LoVo (cell line): ENCODE data around the gene GJA9.
"Not testable (repeated sequence)": the region's sequence is repeated elsewhere in the genome, so short reads cannot be mapped to it uniquely, and the experiment has no call there.

Experiments used
- DNase-seq: peaks from one replicate; pipeline ENCODE4 v3.0.0-alpha.2; 2016; ENCODE audit warnings: low spot score

The GJA9 gene

GRCh38 chr1:38873027-38873969, 8.1 kb downstream of the GJA9 start, which contains the start of gene MYCBP:
Gene MYCBP (minus strand): TSS chr1:38873348. CDS start chr1:38873305, 43 bp downstream.
- peak; percentile 97 for DNase-seq

DNA sequence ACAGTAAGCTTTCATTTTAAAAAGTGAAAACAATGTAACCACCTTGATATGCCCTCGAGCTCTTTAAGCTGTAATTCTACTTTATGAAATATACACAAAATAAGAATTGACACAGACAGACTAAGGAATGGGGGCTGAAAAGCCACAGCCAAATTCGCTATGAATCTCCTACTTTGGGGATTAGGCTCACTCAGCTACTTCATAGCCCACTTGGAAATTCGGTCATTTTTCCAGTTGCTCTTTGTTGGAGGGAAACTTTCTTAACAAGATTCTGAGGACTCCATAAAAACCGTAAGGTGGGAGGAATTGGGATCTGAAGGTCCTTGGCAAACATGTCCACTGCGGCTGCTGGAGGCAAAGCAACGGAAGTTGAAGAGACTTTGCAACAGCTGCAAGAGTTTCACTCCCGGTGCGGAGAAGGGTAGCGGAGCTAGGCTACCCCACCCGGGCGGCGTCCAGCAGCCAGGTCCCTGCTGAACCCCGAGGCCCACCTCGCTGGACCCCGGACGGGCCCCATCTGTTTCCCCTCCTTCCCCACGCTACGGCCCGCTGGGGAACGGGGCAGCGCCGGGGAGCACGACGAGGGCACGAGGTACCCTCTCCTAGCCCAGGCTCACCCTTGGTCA, 8.9 kb downstream of the GJA9 start:
- DNase-seq: no peak

DNA sequence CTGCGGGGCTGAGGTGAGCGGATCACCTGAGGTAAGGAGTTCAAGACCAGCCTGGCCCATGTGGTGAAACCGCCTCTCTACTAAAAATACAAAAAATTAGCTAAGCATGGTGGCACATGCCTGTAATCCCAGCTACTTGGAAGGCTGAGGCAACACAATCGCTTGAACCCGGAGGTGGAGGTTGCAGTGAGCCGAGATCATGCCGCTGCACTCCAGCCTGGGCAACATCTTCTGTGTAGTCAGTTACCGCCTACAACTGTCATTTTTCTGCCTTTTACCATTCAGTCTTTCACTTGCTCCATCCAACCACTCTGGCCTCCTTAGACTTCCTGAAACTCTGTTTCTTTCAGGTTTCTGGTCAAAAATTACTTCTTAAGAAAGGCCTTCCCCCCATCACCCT, 10.4 kb downstream of the GJA9 start:
- DNase-seq: no peak

DNA sequence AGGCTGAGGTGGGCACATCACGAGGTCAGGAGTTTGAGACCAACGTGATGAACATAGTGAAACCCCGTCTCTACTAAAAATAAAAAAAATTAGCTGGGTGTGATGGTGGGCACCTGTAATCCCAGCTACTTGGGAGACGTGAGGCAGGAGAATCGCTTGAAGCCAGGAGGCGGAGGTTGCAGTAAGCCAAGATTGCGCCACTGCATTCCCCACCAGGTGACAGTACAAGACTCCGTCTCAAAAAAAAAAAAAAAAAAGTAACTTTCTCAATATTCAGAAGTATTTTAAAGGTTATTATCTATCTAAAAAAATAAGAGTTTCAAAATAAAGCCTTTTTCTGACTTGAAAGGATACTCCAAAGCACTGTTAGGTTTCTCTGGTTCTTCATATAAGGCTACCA, 14.2 kb downstream of the GJA9 start:
- DNase-seq: no peak

DNA sequence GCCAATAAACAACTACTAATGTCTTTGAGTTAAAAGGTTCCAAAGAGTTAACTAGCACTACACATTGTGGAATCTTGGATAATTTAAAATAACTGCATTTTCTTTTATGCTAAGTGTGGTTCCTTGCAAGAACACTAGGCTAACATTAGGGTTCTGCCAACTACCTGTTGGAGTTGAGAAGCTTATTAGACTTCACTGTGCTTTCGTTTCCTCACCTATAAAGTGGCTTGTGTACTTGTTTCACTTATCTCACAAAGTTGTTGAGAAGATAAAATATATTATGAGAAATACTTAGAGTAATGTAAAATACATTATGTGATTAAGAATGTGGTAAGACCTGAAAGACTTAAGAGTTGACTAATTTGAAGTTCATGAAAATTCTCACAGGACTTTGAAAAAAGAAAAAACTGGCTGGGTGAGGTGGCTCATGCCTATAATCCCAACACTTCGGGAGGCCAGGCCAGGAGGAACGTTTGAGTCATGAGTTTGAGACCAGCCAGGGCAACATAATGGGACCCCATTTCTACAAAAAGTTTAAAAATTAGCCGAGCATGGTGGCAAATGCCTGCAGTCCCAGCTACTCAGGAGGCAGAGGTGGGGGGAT, 16.2 kb downstream of the GJA9 start:
- no peak for DNase-seq

DNA sequence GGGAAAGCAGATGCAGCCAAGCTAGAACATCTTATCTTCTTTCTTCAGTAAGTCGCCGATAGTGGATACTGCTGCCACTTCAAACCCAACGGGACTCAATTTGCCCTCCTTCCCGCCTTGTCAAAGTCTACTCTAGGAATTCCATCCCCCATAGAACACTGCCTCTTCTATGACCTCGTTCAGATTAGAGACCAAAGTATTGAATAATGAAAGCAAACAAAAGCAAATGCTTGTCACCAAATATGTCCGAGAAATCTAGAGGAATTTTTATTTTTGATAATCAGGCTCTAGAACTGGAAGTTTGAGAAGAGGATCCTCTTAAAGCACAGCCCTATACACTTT, 21.0 kb downstream of the GJA9 start:
- no peak for DNase-seq

DNA sequence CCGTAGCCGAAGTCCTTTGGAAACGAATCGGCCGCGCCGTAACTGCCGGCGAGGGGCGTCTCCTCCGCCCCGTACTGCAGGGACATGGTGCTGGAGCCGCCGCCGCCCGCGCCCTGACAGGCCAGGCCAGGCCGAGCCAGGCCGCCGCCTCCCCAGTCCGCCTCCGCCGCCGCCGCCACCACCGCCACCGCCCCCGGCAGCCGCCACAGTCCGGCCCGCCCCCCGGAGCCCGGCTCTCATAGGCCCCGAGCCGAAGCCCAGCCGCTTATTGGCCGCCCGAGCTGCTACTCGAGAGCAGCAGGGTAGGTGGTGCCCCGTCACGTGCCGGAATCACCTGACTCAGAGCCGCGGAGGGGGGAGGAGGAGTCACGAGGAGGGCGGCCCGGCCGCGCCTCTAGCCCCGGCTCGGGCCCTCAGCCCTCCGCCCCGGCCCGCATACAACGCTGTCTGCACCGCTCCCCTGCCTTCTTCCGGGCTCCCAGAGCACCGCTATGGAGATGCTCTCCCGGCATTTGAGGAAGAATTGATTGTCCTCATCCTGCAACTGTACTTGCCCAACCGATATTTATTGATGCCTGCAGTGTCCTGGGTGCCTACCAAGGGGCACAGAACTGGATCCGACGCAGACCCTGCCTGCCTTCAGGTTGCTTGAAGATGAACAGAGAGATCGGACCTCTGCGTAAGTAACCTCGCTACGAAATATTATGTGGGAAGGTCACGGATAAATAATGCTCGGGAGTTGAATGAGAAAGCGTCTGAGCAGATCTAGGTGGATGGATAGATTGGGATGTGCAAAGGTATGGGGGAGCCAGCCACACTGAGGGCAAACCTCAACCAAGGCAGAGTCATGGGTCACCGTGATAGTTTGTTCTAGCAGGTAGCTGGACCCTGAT, 21.6 kb downstream of the GJA9 start, which contains the start of gene RRAGC:
RRAGC (minus strand) TSS at position 212 of the 893 bp plus-strand sequence; CDS start at position 86, 126 bp downstream.
- peak; percentile 97 for DNase-seq

DNA sequence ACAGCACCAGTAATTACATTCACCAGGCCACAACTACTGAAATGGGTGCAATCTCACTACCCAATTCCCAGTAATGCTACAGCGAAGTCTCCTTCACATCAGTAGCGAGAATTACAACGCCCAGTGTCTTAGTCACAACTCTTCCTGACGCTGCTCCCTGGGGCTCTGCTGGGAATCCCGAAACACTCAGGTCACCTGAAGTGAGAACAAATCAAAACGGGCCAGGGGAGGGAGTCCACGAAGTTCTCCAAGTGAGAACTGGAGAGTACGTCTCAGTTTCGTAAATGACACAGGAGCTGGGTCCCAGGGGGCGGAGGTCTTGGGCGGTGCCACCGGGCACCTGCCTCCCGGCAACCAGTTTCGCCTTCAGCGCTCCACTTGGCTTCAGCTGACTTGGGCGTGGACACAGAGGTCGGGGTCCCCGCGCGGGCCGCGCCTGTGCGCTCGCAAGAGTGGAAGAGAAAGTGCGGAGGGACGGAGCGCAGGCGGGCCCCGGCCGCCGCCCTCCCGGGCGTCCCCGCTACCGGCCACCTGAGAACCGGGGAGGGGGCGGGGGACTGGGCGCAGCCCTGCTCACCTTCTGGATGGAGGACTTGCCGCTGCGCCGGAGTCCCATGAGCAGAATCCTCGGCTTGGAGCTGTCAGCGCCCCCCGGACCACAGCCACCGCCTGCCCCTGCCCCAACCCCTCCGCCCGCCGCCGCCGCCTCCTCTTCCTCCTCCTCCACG, 22.4 kb downstream of the GJA9 start:
- DNase-seq: peak; percentile 45

GRCh38 chr1:38852780-38853179, 28.6 kb downstream of the GJA9 start:
- DNase-seq: no peak

DNA sequence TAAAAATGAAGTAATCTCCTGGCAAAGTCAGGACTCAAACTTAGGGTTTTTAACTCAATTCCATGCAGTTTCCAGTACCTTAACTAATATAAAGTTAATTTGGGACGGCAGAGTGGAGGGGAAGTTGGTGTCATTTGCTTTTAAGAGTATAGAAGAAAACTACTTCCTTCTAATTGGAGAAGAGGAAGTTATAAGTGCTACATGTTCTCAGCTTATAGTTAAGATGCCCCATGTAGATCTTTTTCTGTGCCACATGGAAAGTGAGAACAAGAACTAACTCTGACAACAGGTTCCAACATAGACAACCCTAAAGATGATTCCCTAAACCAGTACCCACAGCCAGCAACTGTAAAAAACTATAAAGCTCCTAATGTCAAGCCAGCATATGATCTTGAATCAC, 33.3 kb downstream of the GJA9 start:
- DNase-seq: no peak

- DNase-seq: no peak
These were observed 35.2 kb downstream of the GJA9 start for GRCh38 chr1:38846210-38846609.

- DNase-seq: not testable (repeated sequence)
These were observed 36.3 kb downstream of the GJA9 start for GRCh38 chr1:38845088-38845487.

GRCh38 chr1:38840281-38840680, 41.1 kb downstream of the GJA9 start:
- no peak for DNase-seq

DNA sequence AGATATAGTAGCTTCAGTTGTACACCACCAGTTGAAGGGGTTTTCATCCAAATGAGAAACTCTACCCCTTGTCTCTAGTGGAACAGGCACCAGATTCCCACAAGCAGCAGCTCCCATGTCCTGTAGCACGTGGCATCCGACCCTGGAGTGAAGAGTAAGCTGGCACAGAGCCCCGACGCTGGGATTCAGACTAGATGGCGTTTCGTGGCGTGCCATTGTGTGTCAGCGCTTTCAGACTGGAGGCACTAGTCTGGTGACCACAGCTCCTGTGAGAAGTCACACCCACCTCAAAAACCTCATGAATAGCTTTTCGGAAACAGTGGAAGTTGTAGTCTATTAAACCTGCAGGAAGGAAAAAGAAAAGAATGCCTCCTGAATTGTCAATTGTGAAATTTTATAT, 42.0 kb downstream of the GJA9 start:
- DNase-seq: no peak

GRCh38 chr1:38836316-38836715, 45.1 kb downstream of the GJA9 start:
- DNase-seq: not testable (repeated sequence)

DNA sequence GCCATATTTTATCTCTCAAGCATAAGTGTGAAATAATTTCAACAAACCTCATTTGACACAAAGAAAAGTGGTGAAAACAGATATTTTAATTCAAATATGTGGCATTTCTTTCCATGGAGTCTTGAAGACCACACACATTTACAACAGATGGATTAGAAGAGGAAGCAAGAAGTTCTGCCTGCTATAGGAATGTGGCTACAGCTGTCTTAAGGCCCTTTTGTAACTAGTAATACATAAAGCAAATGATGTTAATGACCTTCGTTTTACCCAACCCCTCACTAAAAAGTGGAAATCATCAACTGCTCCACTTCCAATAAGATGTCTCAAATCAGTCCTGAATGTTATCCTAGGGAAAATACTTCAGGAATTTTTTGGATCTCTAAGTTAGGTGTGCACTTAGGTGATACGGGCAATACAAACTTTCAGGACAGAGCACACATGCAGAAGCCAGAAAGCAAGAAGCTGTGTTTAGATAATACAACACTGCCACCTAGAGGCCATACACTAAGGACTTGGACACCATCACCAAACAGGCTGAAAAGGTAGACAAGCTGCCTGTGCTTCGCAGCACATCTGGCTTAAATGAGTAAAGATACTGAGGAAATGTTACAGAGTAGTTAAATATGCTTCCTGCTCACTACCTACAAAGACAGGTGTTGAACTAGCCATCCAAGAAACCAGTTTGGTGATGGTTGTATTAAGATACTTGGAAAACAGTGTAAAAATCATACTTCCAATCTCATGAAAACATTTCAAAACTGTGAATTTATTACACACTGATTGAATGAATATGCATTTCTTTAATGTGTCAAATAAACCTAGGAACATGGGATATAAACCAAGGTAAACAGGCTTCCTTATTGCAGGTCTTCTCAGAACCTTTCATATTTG, 46.2 kb downstream of the GJA9 start:
- peak; percentile 84 for DNase-seq

- DNase-seq: no peak
These were observed 47.1 kb downstream of the GJA9 start for GRCh38 chr1:38834221-38834782.

DNA sequence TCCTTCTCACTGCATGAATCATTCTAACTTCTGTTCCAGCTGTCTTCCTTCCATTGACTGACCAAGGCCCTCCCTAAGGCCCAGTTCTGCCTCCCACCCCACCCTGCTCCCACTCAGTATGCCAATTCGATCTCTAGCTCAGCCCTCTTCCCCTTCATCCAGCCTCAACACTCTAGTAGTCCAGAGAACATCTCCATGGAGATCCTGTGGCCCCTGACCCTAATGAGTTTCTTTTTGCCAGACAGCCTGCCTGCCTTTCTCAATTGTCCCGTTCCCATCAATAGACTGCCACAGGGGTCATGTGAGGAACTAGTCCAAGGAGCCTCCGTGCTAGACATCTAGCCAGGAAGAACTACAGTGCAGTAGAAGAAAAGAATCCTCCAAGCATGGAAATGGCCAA, 48.2 kb downstream of the GJA9 start:
- no peak for DNase-seq

DNA sequence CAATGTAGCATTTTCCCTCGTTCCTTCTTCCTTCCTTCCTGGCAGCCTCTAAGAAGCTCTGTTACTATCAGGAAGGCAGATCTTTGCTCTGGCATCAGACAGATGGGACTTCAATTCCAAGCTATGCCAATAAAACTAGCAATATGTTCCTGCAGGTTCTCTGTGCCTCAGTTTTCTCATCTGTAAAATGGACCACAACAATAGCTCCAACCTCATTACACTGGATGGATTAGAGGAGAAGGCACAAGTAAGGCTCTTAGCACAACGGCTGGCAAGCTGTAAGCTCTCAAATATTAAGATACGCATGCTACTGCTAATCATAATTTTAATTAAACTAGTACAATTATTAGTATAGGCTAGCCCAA, 49.0 kb downstream of the GJA9 start:
- no peak for DNase-seq
